GM19025 (cell line): ENCODE data around the gene CAP2.
"Not testable (repeated sequence)": the region's sequence is repeated elsewhere in the genome, so short reads cannot be mapped to it uniquely, and the experiment has no call there.

Experiments used
- ATAC-seq: cut with Tn5 transposase; IDR thresholded peaks from one replicate; pipeline ENCODE4 v1.9.1; 2021; ENCODE audit warnings: mild to moderate bottlenecking, low read depth, moderate library complexity; ENCODE audit not compliant: unreplicated experiment

Gene CAP2

GRCh38 chr6:17393892-17394631 is 667 bp downstream of the CAP2 start:
- no peak for ATAC-seq

- no peak for ATAC-seq
Measured at GRCh38 chr6:17395112-17395511, 1.7 kb downstream of the CAP2 start.

GRCh38 chr6:17396256-17396655 is 2.9 kb downstream of the CAP2 start:
- ATAC-seq: no peak

- no peak for ATAC-seq
Measured at GRCh38 chr6:17397764-17398194, 4.4 kb downstream of the CAP2 start.

GRCh38 chr6:17405181-17405943 is 12.0 kb downstream of the CAP2 start:
- ATAC-seq: not testable (repeated sequence)

GRCh38 chr6:17405944-17406245 is 12.5 kb downstream of the CAP2 start:
- ATAC-seq: no peak

- ATAC-seq: no peak
Measured at GRCh38 chr6:17408081-17408480, 14.7 kb downstream of the CAP2 start.

- ATAC-seq: no peak
Measured at GRCh38 chr6:17410281-17410680, 16.9 kb downstream of the CAP2 start.

- no peak for ATAC-seq
Measured at GRCh38 chr6:17413313-17413750, 19.9 kb downstream of the CAP2 start.

GRCh38 chr6:17414395-17414794 is 21.0 kb downstream of the CAP2 start:
- not testable (repeated sequence) for ATAC-seq

GRCh38 chr6:17415321-17415720 is 21.9 kb downstream of the CAP2 start:
- ATAC-seq: no peak

- no peak for ATAC-seq
Measured at GRCh38 chr6:17416806-17417205, 23.4 kb downstream of the CAP2 start.

GRCh38 chr6:17417817-17418216 is 24.4 kb downstream of the CAP2 start:
- ATAC-seq: no peak

- ATAC-seq: no peak
Measured at GRCh38 chr6:17418281-17419188, 25.1 kb downstream of the CAP2 start.

- ATAC-seq: no peak
Measured at GRCh38 chr6:17419189-17419575, 25.8 kb downstream of the CAP2 start.

- no peak for ATAC-seq
Measured at GRCh38 chr6:17420368-17420767, 27.0 kb downstream of the CAP2 start.

- no peak for ATAC-seq
Measured at GRCh38 chr6:17421406-17421805, 28.0 kb downstream of the CAP2 start.

- ATAC-seq: no peak
Measured at GRCh38 chr6:17423026-17423425, 29.6 kb downstream of the CAP2 start.

- ATAC-seq: no peak
Measured at GRCh38 chr6:17427062-17427461, 33.7 kb downstream of the CAP2 start.

- ATAC-seq: no peak
Measured at GRCh38 chr6:17427617-17428016, 34.2 kb downstream of the CAP2 start.

- ATAC-seq: not testable (repeated sequence)
Measured at GRCh38 chr6:17428595-17429120, 35.3 kb downstream of the CAP2 start.
